NCI-H2171 treated with DMSO at 0.1 percent for 48 hours (cell line): Measurements from ENCODE around the gene PCDH18.
A peak's percentile ranks its signal among the peaks of the same experiment; 100 is the strongest.
"Not testable (repeated sequence)": the region's sequence is repeated elsewhere in the genome, so short reads cannot be mapped to it uniquely, and the experiment has no call there.

ENCODE experiments used
- DNase-seq: peaks from one replicate; lab custom pipeline; 2025; lab: John Stamatoyannopoulos, UW

The PCDH18 gene

DNA sequence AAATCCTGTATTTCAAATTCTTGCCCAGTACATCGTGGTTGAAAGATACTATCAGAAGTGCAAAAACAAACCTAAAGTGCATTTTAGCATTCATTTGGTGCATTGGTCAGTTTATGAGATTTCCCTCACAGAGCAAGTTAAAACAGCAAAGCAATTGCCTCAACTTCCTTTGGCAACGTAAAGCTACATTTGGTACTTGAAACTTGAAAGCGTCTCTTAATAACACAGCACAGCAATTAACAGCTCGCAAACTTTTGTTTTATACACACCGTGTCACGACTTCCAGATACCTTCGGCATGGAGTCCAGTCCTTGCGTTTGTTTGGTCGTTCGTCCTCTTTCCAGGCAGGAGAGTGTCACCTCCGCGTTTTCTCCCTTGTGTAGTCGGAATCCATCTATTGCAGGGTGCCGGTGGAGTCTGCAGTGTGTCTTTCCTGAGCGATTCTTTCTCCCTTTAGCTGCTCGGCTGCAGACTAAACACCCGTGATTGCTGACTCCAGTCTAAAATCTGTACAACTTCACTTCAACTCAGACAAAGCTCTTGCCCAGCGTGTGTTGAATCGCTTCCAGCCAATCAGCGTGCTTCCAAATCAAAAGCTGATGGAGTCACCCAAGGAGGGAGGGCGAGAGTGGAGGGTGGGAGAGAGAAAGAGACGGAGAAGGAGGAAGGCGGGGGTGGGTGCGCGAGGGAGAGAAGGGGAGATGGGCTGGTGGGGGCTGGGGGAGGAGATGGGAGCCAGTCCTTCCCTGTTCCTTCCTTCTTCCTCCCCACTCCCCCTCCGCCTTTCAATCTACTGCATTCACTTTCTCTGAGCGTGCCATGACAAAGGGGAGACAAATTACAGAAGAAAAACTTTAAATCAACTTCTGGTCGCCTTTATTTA is at the start of gene PCDH18:
PCDH18 (minus strand) TSS at position 509 of the 883 bp plus-strand sequence; CDS start at position 103, 406 bp downstream.
- DNase-seq: peak; percentile 59

DNA sequence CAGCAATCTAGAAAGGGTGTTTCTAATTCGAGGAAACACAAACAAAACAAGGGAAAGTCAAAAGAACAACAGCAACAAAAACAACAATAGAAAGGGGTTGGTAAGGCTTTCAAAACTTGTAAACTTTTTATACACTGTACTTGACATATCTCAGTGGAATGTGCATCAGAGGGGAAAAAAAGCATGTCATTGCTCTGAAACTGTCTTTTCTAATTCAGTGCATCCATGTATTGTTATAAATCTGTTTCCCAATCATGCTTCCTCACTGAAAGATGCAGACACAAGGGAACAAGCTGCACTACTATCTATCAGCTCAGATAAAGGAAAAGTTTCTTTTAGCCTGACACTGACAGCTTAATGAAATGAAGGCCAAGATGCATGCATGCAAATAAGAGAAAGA is 44.2 kb upstream of the PCDH18 start:
- no peak for DNase-seq

DNA sequence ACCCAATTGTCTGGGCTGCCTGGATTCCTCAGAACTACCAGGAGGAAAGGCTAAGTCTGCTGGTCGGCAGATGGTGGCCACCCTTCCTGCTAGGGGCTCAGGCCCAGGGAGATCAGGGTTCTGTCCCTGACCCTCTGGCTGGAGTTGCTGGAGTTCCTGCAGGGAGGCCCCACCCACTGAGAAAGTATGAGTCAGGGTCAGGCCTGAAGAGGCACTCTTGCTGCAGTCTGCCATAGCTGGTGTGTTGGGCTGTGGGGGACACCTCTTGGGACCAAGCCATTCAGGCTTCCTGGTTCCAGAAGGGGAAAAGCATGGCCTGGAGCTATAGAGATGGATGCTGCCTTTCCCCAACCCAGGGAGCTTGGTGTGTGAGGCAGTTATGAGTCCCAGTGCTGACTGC is 40.4 kb upstream of the PCDH18 start:
- DNase-seq: no peak

DNA sequence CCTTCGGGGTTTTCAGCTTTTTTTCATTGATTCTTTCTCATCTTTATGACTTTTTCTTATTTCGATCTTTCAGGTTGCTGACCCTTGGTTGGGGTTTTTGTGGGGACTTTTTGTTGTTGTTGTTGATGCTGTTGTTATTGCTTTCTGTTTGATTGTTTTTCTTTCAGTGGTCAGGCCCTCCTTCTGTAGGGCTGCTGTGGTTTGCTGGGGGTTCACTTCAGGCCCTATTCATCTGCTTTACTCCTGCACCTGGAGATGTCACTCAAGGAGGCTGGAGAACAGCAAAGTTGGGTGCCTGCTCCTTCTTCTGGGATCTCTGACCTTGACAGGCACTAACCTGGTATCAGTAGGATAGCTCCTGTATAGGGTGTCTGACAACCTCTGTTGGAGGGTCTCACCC is 39.9 kb upstream of the PCDH18 start:
- no peak for DNase-seq

DNA sequence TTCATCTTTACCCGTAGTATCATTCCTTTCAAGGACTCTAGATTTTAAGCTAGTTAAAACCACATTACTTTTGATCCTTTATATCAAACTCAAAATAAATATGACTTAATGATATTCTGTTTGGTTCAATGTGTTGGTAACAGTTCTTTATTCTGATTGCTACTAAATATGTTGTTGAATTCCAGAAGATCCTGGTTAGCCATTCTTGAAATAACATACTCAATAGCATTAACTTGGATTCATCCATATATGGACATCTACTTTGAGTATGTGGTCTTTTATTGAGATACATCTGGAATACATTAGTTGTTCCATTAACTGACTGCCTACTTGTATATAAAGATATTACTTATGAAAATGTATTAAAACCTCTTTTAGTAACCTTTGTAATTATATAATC is 27.5 kb upstream of the PCDH18 start:
- no peak for DNase-seq

DNA sequence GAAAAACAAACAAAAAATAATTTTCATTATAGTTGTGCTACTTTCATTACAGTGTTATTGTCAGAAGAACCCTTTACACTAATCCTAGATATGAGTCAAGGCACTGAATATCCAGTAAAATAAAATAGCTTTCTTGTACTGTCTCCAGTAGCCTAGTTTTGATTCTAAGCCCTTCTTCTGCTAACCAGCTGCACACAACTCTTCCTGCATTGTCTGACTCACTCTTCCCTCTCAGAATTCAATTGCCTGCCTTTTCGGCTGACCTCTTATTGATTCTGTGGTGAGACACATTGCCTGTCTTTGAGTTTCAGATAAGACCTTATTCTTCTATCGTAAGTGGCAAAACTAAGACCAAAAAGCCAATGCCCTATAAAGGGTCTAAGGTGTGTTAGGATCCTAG is 26.7 kb upstream of the PCDH18 start:
- no peak for DNase-seq

DNA sequence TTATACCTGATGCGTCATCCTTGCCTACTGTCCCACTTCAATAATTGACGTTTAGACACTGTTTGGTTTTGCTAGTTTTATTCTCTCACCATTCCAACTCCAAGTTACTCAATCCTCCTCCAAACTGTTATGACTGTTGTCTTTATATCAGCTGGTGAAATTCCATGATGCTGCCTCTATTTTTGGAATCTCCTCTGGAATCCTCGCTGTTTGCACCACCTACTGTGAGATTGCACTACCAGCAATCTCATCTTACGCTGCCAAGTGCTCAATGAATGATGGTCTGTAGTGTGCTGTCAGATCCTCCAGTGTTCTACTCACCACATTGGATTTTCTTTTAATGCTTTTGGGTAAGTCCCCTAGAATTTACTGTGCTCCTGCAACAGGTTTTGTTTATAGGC is 13.2 kb upstream of the PCDH18 start:
- DNase-seq: no peak

DNA sequence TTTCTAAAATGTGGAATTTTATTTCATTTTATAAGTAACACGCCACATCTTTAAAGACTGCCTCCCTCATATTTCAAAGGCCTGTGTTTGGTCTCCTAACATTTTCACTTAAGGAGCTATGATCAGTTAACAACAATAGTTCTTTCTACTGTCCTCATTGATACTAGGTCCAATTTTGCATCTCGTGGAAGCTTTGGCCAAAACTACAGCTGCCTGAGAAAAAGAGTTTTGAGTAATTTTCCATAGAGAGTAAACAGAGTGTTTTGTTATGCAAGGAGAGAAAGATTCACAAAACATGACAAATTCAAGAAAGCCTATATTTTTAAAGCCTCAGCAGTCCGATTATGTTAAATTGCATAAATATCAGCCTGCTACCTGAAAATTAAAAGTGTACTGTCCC is 11.4 kb upstream of the PCDH18 start:
- no peak for DNase-seq

GRCh38 chr4:137543198-137543597 is 10.9 kb upstream of the PCDH18 start:
- no peak for DNase-seq

- DNase-seq: no peak
Observed at GRCh38 chr4:137541876-137542646, 9.8 kb upstream of the PCDH18 start.

- DNase-seq: no peak
Observed at GRCh38 chr4:137541181-137541580, 8.9 kb upstream of the PCDH18 start.

- no peak for DNase-seq
Observed at GRCh38 chr4:137540356-137540755, 8.1 kb upstream of the PCDH18 start.

DNA sequence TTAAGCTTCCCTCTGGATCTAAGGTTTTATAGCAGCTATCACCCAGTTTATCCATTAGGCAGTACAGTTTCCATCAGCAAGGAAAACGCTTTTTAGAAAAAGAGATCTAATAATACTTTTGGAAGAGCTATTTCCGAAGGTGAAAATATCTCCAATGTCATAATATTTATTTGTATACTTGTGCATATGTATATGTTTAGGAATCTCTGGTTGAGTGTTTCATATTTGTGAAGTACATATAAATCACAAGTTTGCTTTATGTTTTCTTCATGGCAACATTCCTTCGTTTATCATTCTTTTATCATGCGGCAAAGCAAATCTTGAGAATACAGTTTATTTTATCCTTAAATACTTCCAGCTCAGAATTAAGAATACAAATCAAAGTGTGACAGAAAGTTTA is 6.2 kb upstream of the PCDH18 start:
- DNase-seq: no peak

GRCh38 chr4:137537807-137538206 is 5.5 kb upstream of the PCDH18 start:
- DNase-seq: not testable (repeated sequence)

DNA sequence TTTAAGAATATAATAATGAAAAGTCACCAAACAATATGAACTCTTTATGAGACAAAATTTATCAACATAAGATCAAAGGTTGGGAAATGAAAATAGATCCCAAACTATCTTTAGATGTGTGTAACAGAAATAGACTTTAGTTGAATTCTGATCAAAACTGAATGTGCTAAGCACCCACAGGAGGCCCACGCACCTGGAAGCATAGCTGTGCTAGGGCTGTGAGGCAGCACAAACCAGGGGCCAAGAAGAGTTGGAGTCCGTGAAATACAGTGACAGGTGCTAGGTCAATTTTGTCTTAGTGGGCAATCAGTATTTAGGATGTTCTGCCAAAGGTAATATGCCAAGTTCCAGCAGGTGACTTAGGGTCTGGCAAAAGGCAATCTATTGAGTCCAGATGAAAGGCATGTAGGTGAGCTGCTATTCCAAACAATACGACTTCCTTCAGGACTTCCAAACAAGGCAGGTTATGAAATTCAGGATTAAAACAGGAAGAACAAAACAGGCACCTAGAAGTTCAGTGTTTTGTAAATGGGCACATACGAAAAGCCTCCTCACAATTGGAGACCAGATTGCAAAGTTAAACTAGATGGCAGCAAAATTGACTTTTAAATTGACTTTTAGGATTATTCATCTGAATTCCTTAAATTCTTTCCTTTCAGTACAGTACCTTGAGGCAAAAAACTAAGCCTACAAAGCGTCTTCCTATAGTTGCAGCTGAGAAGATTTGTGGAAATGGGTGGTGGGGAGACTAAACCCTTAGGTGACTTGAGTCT is 4.7 kb upstream of the PCDH18 start:
- no peak for DNase-seq

GRCh38 chr4:137535718-137536117 is 3.4 kb upstream of the PCDH18 start:
- DNase-seq: no peak

- DNase-seq: no peak
Observed at GRCh38 chr4:137534516-137534915, 2.2 kb upstream of the PCDH18 start.

DNA sequence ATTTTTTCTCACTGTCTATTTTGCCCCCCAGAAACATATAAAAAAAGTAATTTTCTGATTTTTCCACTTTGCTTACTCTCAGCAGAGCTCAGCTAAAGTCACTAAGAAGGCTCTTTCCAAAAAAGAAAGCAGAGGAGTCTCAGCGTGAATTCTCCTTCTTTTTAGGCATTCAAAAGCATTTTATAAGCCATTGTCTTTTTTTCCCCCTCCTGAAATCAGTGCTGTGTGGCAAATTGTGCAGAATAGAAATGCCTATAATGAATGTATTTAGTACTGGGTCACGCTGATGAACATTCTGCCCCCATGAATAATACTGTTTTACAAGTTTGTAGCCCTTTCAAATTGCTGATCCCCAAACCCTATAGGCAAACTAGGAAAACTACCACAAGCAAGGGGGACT is 1.6 kb upstream of the PCDH18 start:
- DNase-seq: no peak

DNA sequence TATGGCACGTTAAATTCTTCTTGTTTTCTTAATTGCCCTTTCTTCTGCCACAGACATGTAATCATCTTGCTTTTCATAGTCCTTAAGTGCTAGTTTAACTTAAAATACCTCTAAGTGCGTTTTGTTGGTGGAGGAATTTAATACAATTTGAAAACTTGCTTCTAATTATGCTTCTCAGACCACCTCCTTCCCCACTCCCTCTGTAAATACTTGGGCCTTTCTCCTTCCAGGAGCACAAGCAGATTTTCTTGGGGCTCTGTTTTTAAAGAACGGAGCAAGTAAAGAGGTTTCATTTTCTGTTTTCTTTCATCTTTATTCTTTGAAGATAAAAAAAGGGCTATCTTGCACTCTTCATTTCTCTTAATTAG is 559 bp upstream of the PCDH18 start:
- no peak for DNase-seq

GRCh38 chr4:137531168-137531985 is 917 bp downstream of the PCDH18 start:
- no peak for DNase-seq

DNA sequence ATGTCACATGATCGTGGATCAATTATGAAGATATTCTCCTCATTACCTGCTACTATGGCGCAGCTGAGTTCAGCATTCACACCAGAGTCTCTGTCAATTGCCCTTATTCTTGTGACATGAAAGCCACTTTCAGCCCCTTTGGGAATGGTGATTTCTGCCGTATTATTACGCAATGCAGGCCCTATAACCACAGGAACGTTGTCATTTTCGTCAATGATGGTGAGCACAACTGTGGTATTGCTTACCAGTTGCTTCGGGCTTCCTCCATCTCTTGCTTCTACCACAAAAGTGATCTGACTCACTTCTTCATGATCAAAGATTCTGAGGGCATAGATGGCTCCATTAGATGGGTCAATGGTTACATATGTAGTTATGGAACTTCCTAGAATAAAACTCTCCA is 2.1 kb downstream of the PCDH18 start:
- DNase-seq: no peak

GRCh38 chr4:137529432-137529831 is 2.9 kb downstream of the PCDH18 start:
- DNase-seq: no peak
